ENCODE measurements around the gene PSMD6.

DNA sequence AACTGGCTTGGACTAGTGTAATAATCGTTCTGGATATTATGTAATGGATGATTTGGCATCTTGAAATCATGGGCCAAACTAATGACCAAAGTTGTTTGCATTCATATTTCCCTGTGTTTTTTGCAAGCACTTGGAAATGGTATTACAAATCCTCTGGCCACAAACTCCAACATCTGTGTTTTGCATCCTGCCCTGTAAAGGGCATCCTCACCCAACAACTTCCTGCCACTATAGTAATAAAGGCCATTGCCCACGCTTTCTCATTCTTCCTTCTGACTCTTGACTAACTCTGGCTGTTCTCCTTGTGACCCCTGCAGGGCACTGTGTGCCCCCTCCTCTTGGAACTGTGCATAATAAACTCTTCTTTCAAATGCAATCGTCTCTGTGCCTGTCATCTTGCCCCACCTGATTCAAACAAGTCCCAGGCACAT, 25.4 kb upstream of the PSMD6 start:
- TF ChIP-seq, protein P1, sequence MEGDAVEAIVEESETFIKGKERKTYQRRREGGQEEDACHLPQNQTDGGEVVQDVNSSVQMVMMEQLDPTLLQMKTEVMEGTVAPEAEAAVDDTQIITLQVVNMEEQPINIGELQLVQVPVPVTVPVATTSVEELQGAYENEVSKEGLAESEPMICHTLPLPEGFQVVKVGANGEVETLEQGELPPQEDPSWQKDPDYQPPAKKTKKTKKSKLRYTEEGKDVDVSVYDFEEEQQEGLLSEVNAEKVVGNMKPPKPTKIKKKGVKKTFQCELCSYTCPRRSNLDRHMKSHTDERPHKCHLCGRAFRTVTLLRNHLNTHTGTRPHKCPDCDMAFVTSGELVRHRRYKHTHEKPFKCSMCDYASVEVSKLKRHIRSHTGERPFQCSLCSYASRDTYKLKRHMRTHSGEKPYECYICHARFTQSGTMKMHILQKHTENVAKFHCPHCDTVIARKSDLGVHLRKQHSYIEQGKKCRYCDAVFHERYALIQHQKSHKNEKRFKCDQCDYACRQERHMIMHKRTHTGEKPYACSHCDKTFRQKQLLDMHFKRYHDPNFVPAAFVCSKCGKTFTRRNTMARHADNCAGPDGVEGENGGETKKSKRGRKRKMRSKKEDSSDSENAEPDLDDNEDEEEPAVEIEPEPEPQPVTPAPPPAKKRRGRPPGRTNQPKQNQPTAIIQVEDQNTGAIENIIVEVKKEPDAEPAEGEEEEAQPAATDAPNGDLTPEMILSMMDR (conservative IDR thresholded peaks at IDR 0.05; ENCODE audit: low read length): no peak
- no peak for TF ChIP-seq EZH2phosphoT487 (IDR thresholded peaks at IDR 0.05; ENCODE audit: borderline replicate concordance)
